ENCODE data around the gene KCNE3. TPM values are rescaled to one million over a fixed set of nuclear protein-coding genes. Genes with fewer than 3 reads are reported as not detected.

KCNE3 gene
- total and polyA plus RNA-seq, 9 of the 15 experiments (the other 6 are each of a cell fraction or from before 2014, with no cell fraction given) = 1.6 to 8.7 (median 6.2) TPM

DNA sequence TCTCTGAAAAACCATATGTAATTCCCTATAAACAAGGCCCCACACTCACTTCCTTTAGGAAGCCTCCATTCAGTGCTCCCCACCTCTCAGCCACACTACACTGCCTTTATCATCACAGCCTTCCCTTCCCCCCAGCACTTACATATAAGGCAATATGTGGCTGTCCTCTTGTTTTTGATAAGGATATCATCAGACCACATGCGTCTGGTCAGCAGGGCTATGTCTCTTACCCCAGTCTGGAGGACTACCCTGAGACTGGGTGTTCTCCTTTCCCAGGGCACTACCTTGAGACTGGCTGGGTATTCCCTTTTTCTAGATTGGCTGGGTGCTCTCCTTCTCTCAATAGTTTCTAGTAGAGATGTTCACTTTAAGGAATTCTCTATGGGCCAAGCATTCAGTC is 7.8 kb downstream of the KCNE3 start (continued):
- no peak for TF ChIP-seq AFF1 (IDR thresholded peaks at IDR 0.05; ENCODE audit: low read depth in 1 of 2, partially characterized antibody in 2 of 2)
- no peak for TF ChIP-seq LARP7 (IDR thresholded peaks at IDR 0.05)
- no peak for TF ChIP-seq ZNF764 (CRISPR knock-in tag; IDR thresholded peaks at IDR 0.05; ENCODE audit: low read depth)
- no peak for TF ChIP-seq MCM2 (IDR thresholded peaks at IDR 0.05; ENCODE audit: low read depth)
- no peak for TF ChIP-seq NFYB (IDR thresholded peaks at IDR 0.05; ENCODE audit: extremely low read depth, insufficient read length)
- TF ChIP-seq ARID1B (IDR thresholded peaks at IDR 0.05) = peak; percentile 88
- no peak for TF ChIP-seq CHD2 (IDR thresholded peaks at IDR 0.05; ENCODE audit: low read depth, low read length)
- TF ChIP-seq ZNF586 (CRISPR knock-in tag; conservative IDR thresholded peaks at IDR 0.05) = no peak
- TF ChIP-seq, protein P1, sequence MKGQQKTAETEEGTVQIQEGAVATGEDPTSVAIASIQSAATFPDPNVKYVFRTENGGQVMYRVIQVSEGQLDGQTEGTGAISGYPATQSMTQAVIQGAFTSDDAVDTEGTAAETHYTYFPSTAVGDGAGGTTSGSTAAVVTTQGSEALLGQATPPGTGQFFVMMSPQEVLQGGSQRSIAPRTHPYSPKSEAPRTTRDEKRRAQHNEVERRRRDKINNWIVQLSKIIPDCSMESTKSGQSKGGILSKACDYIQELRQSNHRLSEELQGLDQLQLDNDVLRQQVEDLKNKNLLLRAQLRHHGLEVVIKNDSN (CRISPR knock-in tag; IDR thresholded peaks at IDR 0.05) = no peak
- TF ChIP-seq MBD2 (IDR thresholded peaks at IDR 0.05; ENCODE audit: borderline replicate concordance, low read depth) = peak; percentile 39; the same call in 1 of the 2 replicates
- no peak for TF ChIP-seq MTA1 (IDR thresholded peaks at IDR 0.05; ENCODE audit: borderline replicate concordance)
- no peak for TF ChIP-seq MLLT1 (IDR thresholded peaks at IDR 0.05)
- no peak for TF ChIP-seq HLTF (IDR thresholded peaks at IDR 0.05)
- TF ChIP-seq MCM3 (IDR thresholded peaks at IDR 0.05) = no peak
- 0 out of 2 replicates have a peak, but pooled peaks have one; percentile 20 for TF ChIP-seq ZNF584 (CRISPR knock-in tag; IDR thresholded peaks at IDR 0.05; ENCODE audit: low read depth)
- TF ChIP-seq ZNF134 (CRISPR knock-in tag; conservative IDR thresholded peaks at IDR 0.05) = no peak
- TF ChIP-seq BRD9 (IDR thresholded peaks at IDR 0.05; ENCODE audit: low read depth, partially characterized antibody) = no peak
- TF ChIP-seq ZNF217 (CRISPR knock-in tag; IDR thresholded peaks at IDR 0.05) = no peak
- TF ChIP-seq STAT5B (CRISPR knock-in tag; IDR thresholded peaks at IDR 0.05) = no peak
- TF ChIP-seq ZNF76 (CRISPR knock-in tag; IDR thresholded peaks at IDR 0.05; ENCODE audit: borderline replicate concordance) = no peak
- TF ChIP-seq PHB (CRISPR knock-in tag; IDR thresholded peaks at IDR 0.05) = no peak
- TF ChIP-seq BRD4 (IDR thresholded peaks at IDR 0.05) = no peak
- TF ChIP-seq, protein P2, sequence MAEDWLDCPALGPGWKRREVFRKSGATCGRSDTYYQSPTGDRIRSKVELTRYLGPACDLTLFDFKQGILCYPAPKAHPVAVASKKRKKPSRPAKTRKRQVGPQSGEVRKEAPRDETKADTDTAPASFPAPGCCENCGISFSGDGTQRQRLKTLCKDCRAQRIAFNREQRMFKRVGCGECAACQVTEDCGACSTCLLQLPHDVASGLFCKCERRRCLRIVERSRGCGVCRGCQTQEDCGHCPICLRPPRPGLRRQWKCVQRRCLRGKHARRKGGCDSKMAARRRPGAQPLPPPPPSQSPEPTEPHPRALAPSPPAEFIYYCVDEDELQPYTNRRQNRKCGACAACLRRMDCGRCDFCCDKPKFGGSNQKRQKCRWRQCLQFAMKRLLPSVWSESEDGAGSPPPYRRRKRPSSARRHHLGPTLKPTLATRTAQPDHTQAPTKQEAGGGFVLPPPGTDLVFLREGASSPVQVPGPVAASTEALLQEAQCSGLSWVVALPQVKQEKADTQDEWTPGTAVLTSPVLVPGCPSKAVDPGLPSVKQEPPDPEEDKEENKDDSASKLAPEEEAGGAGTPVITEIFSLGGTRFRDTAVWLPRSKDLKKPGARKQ (CRISPR knock-in tag; IDR thresholded peaks at IDR 0.05) = no peak
- TF ChIP-seq ZNF780A (CRISPR knock-in tag; IDR thresholded peaks at IDR 0.05) = no peak
- TF ChIP-seq TAF15 (IDR thresholded peaks at IDR 0.05; ENCODE audit: low read depth, low read length) = no peak
- no peak for TF ChIP-seq NCOA1 (IDR thresholded peaks at IDR 0.05; ENCODE audit: low read depth)
